Coronary artery (tissue), 2 donors: Measurements from ENCODE around the gene PRMT5.

Experiments
- DNase-seq: peaks from one replicate; pipeline ENCODE4 v3.0.0-alpha.2; 2017; ENCODE audit warnings: low spot score
- H3K27ac ChIP-seq, 2 donors: fragments of 200-600 bp; sonication (generic); one replicate each; pipeline ENCODE4 v1.5.1; 2016 to 2019
- H3K4me3 ChIP-seq: fragments of 200-600 bp; sonication (generic); 2 replicates; pipeline ENCODE4 v1.5.1; 2016; ENCODE audit warnings: mild to moderate bottlenecking, moderate library complexity
- TF ChIP-seq, protein P1 (sequence below): fragments of 200-600 bp; sonication (generic); IDR thresholded peaks from one replicate; pipeline ENCODE4 v1.5.1; 2019; ENCODE audit warnings: antibody characterized with exemption

The PRMT5 gene

DNA sequence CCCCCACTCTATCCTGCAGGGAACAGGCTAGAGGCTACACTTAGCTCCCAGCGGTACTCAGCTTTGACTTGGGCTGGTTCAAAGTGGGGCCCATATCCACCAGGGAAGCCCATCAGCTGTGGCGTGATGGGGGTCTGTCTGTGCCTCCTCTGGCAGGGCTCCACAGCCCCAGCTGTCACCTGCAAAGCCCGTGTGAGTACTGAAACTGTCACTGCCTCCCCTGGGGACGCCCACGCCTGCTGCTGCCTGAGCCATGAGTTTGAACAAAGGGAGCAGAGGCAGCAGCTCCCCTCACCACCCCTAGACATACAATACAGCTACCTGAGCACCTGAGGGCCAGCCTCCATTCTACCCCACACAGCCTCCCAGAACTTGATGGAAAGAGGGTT is 41.2 kb downstream of the PRMT5 start:
- Histone ChIP-seq H3K4me3 (peak overlapping the region; percentile 75), H3K27ac (no peak overlapping the region)

DNA sequence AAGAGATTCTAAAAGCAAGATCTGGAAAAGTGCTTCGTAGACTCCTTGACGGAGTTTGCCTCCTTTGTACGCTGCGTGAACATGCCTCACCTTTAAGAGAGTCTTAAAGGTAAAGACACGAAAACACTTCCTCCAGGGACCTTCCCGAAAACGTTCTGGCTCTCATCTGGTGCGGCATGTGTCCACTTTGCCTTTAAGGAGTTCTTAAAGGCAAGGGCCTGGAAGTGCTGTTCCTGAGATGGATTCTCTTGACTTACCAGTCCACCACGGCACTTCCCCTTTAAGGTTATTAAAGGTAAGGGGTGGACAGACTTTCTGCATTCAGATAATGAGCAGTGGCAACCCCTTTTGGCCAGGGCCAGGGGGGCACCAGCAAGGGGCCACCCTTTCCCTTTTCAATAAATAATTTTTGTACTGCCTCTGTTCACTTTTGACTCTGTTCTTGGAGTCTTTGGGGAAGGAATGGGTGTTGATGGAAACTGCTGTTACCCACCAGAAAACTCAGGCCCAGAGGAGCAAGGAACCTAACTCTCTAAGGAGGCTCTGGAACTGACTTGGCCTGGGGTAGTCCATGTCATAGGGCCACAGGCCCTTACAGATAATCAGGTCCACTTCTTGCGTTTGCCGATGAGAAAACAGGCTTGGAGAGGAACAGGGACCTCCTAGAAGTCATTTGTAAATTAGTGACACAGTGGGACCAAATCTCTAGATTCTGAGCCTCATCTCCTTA is 41.8 kb downstream of the PRMT5 start:
- TF ChIP-seq, protein P1, sequence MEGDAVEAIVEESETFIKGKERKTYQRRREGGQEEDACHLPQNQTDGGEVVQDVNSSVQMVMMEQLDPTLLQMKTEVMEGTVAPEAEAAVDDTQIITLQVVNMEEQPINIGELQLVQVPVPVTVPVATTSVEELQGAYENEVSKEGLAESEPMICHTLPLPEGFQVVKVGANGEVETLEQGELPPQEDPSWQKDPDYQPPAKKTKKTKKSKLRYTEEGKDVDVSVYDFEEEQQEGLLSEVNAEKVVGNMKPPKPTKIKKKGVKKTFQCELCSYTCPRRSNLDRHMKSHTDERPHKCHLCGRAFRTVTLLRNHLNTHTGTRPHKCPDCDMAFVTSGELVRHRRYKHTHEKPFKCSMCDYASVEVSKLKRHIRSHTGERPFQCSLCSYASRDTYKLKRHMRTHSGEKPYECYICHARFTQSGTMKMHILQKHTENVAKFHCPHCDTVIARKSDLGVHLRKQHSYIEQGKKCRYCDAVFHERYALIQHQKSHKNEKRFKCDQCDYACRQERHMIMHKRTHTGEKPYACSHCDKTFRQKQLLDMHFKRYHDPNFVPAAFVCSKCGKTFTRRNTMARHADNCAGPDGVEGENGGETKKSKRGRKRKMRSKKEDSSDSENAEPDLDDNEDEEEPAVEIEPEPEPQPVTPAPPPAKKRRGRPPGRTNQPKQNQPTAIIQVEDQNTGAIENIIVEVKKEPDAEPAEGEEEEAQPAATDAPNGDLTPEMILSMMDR = no peak
- no peak for DNase-seq
- H3K27ac ChIP-seq = peak overlapping the region; percentile 37 to 72
- peak overlapping the region; percentile 75 for H3K4me3 ChIP-seq

More for the DNA sequence above, 41.2 kb downstream of the PRMT5 start:
- DNase-seq = no peak
- TF ChIP-seq, protein P1 = no peak

DNA sequence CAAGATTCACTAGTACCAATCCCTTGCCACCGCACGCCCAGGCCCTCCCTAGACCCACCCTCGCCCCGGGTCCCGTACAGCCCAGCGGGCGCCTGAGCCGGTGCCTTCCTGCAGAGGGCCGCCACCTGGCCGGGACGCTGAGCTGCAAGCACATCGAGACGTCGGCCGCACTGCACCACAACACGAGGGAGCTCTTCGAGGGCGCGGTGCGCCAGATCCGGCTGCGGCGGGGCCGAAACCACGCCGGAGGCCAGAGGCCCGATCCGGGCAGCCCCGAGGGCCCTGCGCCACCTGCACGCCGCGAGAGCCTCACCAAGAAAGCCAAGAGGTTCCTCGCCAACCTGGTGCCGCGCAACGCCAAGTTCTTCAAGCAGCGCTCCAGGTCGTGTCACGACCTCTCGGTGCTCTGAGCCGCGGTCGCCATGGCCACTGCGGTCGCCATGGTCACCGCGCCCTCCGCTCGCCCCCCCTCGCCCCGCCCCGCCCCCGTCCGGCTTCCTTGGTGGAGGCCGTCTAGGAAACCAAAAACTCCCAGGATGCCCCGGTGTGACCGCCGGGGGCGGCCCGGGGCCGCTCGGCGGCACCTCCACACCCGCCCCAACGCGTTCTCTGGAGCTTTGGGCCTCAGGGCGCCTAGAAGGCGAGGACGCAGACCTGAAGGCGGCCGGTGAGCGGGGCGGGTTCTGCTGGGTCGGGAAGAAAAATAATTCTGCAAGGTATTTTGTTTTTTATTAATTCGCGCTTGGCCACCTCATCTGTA is 42.5 kb downstream of the PRMT5 start:
- TF ChIP-seq, protein P1 = no peak
- Histone ChIP-seq H3K4me3 (peak overlapping the region; percentile 75), H3K27ac (peak overlapping the region; percentile 37 to 72)
- DNase-seq = peak; percentile 89

DNA sequence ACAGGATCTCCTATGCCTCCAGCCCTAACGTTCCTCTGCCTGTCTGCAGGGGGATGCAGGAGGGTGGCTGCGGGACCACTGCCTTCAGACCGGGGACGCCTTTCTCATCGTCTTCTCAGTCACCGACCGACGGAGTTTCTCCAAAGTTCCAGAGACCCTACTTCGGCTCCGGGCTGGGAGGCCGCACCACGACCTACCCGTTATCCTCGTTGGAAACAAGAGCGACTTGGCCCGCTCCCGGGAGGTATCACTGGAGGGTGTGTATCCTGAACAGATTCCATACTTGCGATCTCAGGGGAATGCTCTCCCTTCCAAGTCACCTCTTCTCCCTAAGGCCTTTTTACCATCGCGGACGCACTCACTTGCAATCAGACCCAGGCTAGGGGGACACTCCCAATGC is 43.2 kb downstream of the PRMT5 start:
- Histone ChIP-seq H3K4me3 (no peak overlapping the region), H3K27ac (no peak overlapping the region)
- TF ChIP-seq, protein P1 = no peak
- no peak for DNase-seq

DNA sequence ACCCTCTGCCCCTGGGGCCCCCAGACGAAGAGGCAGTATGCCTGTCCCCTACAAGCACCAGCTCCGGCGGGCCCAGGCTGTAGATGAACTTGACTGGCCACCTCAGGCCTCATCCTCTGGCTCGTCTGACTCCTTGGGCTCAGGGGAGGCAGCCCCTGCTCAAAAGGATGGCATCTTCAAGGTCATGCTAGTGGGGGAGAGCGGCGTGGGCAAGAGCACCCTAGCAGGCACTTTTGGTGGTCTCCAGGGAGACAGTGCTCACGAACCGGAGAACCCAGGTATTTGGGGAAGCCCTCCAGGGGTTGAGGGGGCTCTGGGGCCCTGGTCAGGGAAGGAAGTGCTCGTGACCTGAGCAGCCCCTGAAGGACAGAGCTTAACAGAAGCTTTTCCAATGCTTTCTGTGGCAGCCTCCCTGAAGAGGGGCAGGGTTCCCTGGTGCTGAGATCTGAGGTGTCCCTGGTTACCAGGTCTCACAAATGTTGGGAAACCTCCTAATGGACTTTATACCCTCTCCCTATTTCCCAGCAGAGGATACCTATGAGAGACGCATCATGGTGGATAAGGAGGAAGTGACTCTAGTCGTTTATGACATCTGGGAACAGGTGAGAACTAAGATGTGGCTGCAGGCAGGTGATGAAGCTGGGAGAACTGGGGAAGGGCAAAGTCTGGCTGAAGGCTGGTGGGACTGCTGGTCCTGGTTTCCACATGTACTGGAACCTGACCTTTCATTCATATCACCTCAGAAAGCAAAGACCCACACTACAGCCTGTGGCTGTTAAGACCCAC is 44.2 kb downstream of the PRMT5 start:
- TF ChIP-seq, protein P1 = no peak
- DNase-seq = no peak
- Histone ChIP-seq H3K27ac (no peak overlapping the region), H3K4me3 (no peak overlapping the region)

DNA sequence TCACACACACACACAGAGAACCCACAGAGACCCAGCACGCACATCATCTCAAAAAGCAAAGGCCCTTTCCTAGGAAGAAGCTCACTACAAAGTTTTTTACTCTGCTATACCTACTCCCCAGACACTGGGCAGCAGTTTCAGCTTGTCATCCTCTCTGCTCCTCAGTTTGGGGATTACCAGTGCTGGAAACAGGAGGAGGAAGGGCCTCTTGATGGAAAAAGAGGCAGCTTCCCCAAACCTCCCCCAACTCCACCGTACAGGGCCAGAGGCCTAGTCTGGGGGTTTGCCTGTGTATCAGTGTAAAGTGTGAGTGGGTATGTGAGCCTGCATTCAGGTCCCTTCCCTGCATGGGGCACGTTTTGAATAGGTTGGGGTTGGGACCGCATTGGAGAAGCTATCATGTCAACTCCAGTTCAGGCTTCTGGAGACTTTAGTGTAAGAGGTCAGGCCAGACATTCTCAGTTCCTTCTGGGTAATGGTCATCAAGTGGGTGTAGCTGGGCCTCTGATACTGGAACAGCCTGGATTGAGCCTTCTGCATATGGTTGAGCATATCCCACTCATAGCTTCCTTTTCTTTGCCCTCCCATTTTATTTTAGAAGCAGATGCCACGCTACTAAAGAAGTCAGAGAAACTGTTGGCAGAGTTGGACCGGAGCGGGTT is 45.0 kb downstream of the PRMT5 start:
- no peak overlapping the region for H3K4me3 ChIP-seq
- DNase-seq = no peak
- H3K27ac ChIP-seq = no peak overlapping the region
- TF ChIP-seq, protein P1 = no peak
